Retinal pigment epithelial cell (primary cell): Measurements from ENCODE around the gene OR52E8.

Experiments used
- DNase-seq: peaks from one replicate; pipeline ENCODE4 v3.0.0-alpha.2; 2010; ENCODE audit warnings: low read depth
- H3K4me3 ChIP-seq: 2 replicates; pipeline ENCODE4 v1.5.1; 2011; ENCODE audit warnings: mild to moderate bottlenecking, low read length, control low read depth, moderate library complexity
- TF ChIP-seq, protein P1 (sequence below): conservative IDR thresholded peaks from 2 replicates; pipeline ENCODE4 v1.5.1; 2011; ENCODE audit warnings: low read depth, low read length, control low read depth, inconsistent platforms

The OR52E8 gene

DNA sequence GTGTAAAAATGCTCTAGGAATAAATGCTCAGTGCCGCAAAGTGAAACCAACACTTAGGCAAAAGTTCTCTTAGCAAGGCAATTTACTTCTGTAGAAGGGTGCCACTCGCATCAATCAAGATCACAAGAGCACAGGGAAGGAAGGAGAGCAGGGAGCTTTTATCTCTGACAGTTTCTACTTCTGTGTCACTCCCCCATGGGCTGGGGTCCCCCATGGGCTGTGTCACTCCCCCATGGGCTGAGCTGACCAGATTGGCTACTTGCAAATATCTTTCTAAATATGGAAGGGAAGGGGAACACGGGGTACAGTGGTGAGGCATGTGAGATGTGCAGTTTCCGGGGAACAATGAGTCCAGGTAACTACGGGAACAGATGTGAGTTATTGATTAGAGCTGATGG is 48.4 kb downstream of the OR52E8 start:
- TF ChIP-seq, protein P1, sequence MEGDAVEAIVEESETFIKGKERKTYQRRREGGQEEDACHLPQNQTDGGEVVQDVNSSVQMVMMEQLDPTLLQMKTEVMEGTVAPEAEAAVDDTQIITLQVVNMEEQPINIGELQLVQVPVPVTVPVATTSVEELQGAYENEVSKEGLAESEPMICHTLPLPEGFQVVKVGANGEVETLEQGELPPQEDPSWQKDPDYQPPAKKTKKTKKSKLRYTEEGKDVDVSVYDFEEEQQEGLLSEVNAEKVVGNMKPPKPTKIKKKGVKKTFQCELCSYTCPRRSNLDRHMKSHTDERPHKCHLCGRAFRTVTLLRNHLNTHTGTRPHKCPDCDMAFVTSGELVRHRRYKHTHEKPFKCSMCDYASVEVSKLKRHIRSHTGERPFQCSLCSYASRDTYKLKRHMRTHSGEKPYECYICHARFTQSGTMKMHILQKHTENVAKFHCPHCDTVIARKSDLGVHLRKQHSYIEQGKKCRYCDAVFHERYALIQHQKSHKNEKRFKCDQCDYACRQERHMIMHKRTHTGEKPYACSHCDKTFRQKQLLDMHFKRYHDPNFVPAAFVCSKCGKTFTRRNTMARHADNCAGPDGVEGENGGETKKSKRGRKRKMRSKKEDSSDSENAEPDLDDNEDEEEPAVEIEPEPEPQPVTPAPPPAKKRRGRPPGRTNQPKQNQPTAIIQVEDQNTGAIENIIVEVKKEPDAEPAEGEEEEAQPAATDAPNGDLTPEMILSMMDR = no peak
- no peak for DNase-seq
- H3K4me3 ChIP-seq = peak overlapping the region; percentile 51

DNA sequence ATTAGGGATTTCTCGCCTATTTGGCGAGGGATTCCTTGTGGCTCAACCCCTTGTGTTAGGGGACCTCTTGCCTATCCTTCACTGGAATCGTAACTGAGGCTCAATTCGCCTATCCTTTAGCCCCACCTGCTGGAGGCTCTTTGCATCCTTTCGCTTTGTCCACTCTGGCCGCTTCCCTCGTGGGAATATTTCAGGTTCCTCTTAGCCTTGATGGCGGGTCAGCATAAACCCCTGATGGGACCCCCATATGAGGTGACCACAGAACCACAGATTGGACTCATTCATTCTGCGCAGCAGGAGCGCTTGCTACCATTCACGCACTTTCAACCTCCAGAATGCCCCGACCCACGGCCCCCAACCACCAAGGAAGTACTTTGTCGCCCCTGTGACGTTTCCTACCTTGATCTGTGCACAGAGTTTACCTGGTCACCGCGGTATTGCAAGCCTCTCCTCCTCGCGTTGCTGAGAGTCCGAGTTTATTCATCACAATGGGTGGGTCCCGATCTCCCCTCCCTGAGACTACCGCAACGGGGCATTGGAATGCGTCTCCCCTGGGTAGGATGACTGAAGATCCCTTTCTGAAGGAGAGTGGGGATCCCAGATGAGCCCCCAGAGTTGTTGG is 48.9 kb downstream of the OR52E8 start, which contains the start of gene OR52N2:
Gene OR52N2 (plus strand): TSS at position 425 of the 622 bp plus-strand sequence. CDS start 11,412 bp downstream, outside the sequence.
- DNase-seq = no peak
- peak within 1 kb of the TSS; percentile 51 for H3K4me3 ChIP-seq
- TF ChIP-seq, protein P1 = peak; percentile 86

DNA sequence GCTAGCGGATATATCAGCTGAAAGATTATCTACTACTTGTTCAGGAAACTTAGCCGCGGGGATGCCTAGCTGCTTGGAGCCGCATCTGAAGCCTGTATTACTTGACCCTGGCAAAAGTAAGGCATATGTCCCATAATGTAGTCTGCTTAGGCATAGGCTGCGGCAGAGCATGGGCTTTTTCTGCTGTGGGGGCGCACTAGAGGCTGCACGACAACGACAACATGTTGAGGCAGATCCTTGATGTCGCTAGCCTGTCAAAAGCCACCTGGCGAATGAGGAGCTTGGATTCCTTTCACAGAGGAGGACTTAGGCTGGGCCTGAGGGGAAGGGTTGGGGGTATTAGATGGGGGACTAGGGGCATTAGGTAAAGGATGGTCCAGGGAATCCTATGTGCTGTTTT is 49.9 kb downstream of the OR52E8 start:
- H3K4me3 ChIP-seq = no peak overlapping the region
- no peak for DNase-seq
- TF ChIP-seq, protein P1 = no peak
